8988T (cell line): ENCODE measurements around the gene ZIC2.
"Not testable (repeated sequence)": the region's sequence is repeated elsewhere in the genome, so short reads cannot be mapped to it uniquely, and the experiment has no call there.

Experiments used
- DNase-seq: peaks from one replicate; pipeline ENCODE4 v3.0.0; 2011

Gene ZIC2

GRCh38 chr13:99981735-99982035 lies at the start of gene ZIC2:
Gene ZIC2, plus strand, starts transcription at chr13:99981784. Its CDS starts 281 bp downstream, at chr13:99982065.
- no peak for DNase-seq

GRCh38 chr13:99932912-99933311 lies 48.7 kb upstream of the ZIC2 start:
- DNase-seq: no peak

GRCh38 chr13:99935772-99936171 lies 45.8 kb upstream of the ZIC2 start:
- DNase-seq: no peak

- DNase-seq: no peak
Observed at GRCh38 chr13:99938635-99939034, 42.9 kb upstream of the ZIC2 start.

- DNase-seq: no peak
Observed at GRCh38 chr13:99941086-99941485, 40.5 kb upstream of the ZIC2 start.

- no peak for DNase-seq
Observed at GRCh38 chr13:99941911-99942310, 39.7 kb upstream of the ZIC2 start.

GRCh38 chr13:99944102-99944501 lies 37.5 kb upstream of the ZIC2 start:
- no peak for DNase-seq

- no peak for DNase-seq
Observed at GRCh38 chr13:99944606-99945005, 37.0 kb upstream of the ZIC2 start.

- DNase-seq: not testable (repeated sequence)
Observed at GRCh38 chr13:99945515-99945914, 36.1 kb upstream of the ZIC2 start.

- DNase-seq: no peak
Observed at GRCh38 chr13:99947666-99948065, 33.9 kb upstream of the ZIC2 start.

- no peak for DNase-seq
Observed at GRCh38 chr13:99948411-99948810, 33.2 kb upstream of the ZIC2 start.

- DNase-seq: no peak
Observed at GRCh38 chr13:99948907-99949678, 32.5 kb upstream of the ZIC2 start.

- no peak for DNase-seq
Observed at GRCh38 chr13:99949679-99950413, 31.7 kb upstream of the ZIC2 start.

- DNase-seq: not testable (repeated sequence)
Observed at GRCh38 chr13:99951666-99952065, 29.9 kb upstream of the ZIC2 start.

- DNase-seq: no peak
Observed at GRCh38 chr13:99953138-99953755, 28.3 kb upstream of the ZIC2 start.

GRCh38 chr13:99955107-99955746 lies 26.4 kb upstream of the ZIC2 start:
- DNase-seq: no peak

- DNase-seq: no peak
Observed at GRCh38 chr13:99955747-99956472, 25.7 kb upstream of the ZIC2 start.

- no peak for DNase-seq
Observed at GRCh38 chr13:99956473-99957349, 24.9 kb upstream of the ZIC2 start.

- DNase-seq: no peak
Observed at GRCh38 chr13:99958406-99959126, 23.0 kb upstream of the ZIC2 start.

- no peak for DNase-seq
Observed at GRCh38 chr13:99959127-99959539, 22.5 kb upstream of the ZIC2 start.
